MM.1S (cell line): ENCODE measurements around the gene WDFY3.

Experiments used
- CTCF ChIP-seq: fragments of 300-600 bp; sonication (generic); IDR thresholded peaks from 2 replicates; pipeline ENCODE4 v1.5.1; 2016; ENCODE audit warnings: antibody characterized with exemption, low read length, mixed read lengths
- EZH2 ChIP-seq: fragments of 300-600 bp; sonication (generic); optimal IDR thresholded peaks from 2 replicates; pipeline ENCODE3; 2017; ENCODE audit warnings: low read depth, mild to moderate bottlenecking, antibody characterized with exemption, low read length, mixed read lengths
- EZH2phosphoT487 ChIP-seq: fragments of 300-600 bp; sonication (generic); IDR thresholded peaks from 2 replicates; pipeline ENCODE4 v1.6.1; 2018; ENCODE audit warnings: antibody characterized with exemption, low read length

- TF ChIP-seq CTCF (no peak), EZH2 (no peak), EZH2phosphoT487 (no peak)
Observed at GRCh38 chr4:84931961-84932360, 34.5 kb downstream of the WDFY3 start.
